GM12872 (cell line): ENCODE measurements around the gene GNA15.
A peak's percentile ranks its signal among the peaks of the same experiment; 100 is the strongest.

Experiments used
- TF ChIP-seq, protein P1 (sequence below): IDR thresholded peaks from 3 replicates; pipeline ENCODE4 v1.5.1; 2011; ENCODE audit warnings: low read depth, mild to moderate bottlenecking, low read length, moderate library complexity; ENCODE audit not compliant: insufficient read depth

The GNA15 gene

DNA sequence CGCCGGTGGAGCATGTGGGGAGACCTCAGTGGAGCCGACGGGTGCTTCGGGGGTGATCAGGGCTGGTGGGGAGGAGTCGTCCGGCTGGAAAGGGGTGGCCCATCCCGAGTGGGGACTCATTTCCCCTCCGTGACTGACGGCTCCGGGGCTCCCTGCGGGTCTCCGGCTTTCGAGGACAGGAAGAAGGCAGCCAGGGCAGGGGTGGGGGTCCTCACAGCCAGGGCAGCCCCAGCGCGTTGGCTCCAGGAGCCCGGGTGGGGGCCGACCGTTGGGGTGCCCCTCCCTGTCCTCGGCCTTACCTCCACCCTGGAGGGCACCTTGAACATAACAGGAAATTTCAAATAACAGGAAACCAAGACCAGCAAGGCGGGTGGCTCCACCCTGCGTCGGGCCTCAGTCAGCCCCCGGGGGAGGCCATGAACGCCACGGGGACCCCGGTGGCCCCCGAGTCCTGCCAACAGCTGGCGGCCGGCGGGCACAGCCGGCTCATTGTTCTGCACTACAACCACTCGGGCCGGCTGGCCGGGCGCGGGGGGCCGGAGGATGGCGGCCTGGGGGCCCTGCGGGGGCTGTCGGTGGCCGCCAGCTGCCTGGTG lies 42.6 kb downstream of the GNA15 start, which contains the start of gene S1PR4:
S1PR4 (plus strand) TSS at position 393 of the 596 bp plus-strand sequence; CDS start at position 417, 24 bp downstream.
- TF ChIP-seq, protein P1, sequence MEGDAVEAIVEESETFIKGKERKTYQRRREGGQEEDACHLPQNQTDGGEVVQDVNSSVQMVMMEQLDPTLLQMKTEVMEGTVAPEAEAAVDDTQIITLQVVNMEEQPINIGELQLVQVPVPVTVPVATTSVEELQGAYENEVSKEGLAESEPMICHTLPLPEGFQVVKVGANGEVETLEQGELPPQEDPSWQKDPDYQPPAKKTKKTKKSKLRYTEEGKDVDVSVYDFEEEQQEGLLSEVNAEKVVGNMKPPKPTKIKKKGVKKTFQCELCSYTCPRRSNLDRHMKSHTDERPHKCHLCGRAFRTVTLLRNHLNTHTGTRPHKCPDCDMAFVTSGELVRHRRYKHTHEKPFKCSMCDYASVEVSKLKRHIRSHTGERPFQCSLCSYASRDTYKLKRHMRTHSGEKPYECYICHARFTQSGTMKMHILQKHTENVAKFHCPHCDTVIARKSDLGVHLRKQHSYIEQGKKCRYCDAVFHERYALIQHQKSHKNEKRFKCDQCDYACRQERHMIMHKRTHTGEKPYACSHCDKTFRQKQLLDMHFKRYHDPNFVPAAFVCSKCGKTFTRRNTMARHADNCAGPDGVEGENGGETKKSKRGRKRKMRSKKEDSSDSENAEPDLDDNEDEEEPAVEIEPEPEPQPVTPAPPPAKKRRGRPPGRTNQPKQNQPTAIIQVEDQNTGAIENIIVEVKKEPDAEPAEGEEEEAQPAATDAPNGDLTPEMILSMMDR = peak; percentile 35; the same call in 2 of the 3 replicates

DNA sequence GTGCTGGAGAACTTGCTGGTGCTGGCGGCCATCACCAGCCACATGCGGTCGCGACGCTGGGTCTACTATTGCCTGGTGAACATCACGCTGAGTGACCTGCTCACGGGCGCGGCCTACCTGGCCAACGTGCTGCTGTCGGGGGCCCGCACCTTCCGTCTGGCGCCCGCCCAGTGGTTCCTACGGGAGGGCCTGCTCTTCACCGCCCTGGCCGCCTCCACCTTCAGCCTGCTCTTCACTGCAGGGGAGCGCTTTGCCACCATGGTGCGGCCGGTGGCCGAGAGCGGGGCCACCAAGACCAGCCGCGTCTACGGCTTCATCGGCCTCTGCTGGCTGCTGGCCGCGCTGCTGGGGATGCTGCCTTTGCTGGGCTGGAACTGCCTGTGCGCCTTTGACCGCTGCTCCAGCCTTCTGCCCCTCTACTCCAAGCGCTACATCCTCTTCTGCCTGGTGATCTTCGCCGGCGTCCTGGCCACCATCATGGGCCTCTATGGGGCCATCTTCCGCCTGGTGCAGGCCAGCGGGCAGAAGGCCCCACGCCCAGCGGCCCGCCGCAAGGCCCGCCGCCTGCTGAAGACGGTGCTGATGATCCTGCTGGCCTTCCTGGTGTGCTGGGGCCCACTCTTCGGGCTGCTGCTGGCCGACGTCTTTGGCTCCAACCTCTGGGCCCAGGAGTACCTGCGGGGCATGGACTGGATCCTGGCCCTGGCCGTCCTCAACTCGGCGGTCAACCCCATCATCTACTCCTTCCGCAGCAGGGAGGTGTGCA lies 43.3 kb downstream of the GNA15 start:
- TF ChIP-seq, protein P1 = no peak

DNA sequence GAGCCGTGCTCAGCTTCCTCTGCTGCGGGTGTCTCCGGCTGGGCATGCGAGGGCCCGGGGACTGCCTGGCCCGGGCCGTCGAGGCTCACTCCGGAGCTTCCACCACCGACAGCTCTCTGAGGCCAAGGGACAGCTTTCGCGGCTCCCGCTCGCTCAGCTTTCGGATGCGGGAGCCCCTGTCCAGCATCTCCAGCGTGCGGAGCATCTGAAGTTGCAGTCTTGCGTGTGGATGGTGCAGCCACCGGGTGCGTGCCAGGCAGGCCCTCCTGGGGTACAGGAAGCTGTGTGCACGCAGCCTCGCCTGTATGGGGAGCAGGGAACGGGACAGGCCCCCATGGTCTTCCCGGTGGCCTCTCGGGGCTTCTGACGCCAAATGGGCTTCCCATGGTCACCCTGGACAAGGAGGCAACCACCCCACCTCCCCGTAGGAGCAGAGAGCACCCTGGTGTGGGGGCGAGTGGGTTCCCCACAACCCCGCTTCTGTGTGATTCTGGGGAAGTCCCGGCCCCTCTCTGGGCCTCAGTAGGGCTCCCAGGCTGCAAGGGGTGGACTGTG lies 44.0 kb downstream of the GNA15 start:
- TF ChIP-seq, protein P1 = no peak

DNA sequence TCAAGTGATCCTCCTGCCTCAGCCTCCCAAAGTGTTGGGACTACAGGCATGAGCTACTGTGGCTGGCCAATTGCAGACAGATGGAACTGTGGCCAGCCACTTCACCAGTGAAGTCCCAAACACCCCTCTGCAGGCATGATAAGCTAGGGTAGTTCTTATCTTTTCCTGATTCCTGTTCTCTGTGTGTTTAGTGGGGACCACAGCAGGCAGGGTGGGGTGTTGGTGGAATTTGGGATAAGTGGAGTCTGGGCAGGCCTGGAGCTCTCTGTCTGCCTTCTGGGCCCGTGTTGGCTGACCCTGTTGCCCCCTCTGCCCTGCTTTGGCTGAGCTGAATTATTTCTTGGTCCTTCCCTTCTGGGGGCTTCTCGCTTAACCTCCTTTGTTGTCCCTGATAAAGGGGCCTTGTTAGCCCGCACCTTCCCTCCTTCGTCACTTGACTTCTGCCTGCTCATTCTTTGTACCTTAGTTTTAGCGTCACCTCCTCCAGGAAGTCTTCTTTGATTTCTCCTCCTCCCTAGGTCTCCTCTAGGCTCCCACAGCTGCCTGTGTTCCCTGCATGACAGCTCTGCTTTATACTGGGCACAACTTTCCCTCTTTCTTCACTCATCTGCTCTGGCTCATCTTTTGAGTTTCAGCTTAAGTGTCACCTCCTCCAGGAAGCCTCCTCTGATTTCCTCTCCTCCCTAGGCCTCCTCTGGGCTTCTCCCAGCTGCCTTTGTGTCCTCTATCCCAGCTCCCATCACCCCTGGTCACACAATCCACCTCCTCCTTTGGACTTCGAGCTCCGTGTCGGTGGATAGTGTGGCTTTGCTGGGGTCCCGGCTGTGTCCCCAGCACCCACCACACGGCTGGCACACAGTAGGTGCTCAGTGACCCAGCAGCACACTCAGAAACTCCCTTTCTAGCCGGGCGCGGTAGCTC lies 48.1 kb downstream of the GNA15 start:
- TF ChIP-seq, protein P1 = no peak

DNA sequence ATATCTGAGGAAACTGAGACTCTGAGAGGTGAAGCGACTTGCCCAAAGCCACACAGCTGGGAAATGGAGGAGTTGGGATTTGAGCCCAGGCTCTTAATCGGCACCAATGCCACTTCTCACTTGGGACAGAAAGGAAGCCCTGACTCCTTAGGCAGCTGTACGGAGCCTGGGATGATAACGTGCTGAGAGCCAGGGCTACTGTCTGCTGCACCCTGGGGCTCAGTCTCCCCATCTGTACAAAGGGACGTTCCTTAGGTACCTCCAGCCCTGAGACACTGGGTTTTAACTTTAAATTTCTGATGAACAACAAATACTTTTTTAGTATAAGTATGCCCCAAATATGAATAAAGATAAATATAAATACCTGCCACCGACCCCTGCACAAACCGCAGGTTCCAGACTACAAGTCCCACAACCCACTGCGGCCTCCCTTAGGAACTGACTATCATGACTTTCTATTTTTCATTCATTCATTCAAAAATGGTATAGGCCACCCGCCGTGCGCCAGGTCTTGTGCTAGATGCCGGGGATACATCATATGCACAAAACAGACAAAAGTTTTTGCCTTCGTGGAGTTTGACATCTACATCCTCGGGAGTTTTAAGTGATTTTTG lies 49.1 kb downstream of the GNA15 start:
- TF ChIP-seq, protein P1 = no peak

DNA sequence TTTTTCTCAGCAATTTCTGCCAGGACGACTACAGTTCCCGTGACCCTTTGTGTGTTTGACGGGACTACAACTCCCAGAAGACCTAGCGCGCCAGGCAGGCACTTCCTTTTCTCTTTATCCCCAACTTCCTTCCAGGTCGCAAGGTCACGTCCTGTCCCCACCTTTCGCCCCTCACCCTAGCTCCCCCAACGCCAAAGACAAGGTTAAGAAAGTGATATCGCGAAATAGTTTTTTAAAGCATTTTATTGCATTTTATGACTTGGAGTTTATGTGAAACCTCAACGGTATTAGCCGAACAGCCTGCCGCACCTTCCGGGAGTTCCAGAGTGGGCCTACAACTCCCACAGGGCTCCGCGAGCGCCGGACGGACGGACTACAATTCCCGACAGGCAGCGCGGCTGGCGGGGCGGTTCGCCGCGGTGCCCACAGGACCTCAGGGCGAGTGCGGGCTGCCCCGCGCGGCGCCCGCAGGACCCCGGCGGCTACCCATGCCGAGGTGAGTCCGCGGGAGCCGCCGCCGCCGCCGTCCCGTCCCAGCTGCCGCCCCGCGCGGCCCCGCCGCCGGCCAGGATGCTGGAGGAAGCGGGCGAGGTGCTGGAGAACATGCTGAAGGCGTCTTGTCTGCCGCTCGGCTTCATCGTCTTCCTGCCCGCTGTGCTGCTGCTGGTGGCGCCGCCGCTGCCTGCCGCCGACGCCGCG lies 49.8 kb downstream of the GNA15 start, which contains the start of gene NCLN:
NCLN (plus strand) TSS at position 470 of the 699 bp plus-strand sequence; CDS start at position 571, 101 bp downstream.
- TF ChIP-seq, protein P1 = no peak
